Liver (tissue), 9 donors: Measurements from ENCODE around the gene LDLRAD4. TPM values are rescaled to one million over a fixed set of nuclear protein-coding genes. Genes with fewer than 3 reads are reported as not detected.
A peak's percentile ranks its signal among the peaks of the same experiment; 100 is the strongest.

Experiments
- DNase-seq: peaks from one replicate; pipeline ENCODE4 v3.0.0-alpha.2; 2017; ENCODE audit warnings: low spot score
- H3K27ac ChIP-seq, 2 donors: one replicate each; pipeline ENCODE4 v1.7.0; 2013; ENCODE audit warnings: inconsistent platforms in 2 of 2, low read length in 2 of 2, control low read depth in 1 of 2, low read depth in 1 of 2, mild to moderate bottlenecking in 1 of 2
- H3K27me3 ChIP-seq, 4 donors: one replicate each; pipeline versions ENCODE4 v1.6.1 to v1.7.0; 2013; ENCODE audit warnings: low read length in 3 of 4, inconsistent platforms in 1 of 4, mild to moderate bottlenecking in 1 of 4, moderate library complexity in 1 of 4; ENCODE audit not compliant: control insufficient read depth in 4 of 4, insufficient read depth in 4 of 4
- H3K36me3 ChIP-seq, 4 donors: one replicate each; pipeline versions ENCODE4 v1.6.1 to v1.7.0; 2013; ENCODE audit warnings: low read length in 3 of 4, mild to moderate bottlenecking in 3 of 4, low read depth in 1 of 4, moderate library complexity in 1 of 4; ENCODE audit not compliant: control insufficient read depth in 4 of 4, insufficient read depth in 3 of 4
- H3K4me1 ChIP-seq, 4 donors: one replicate each; pipeline versions ENCODE4 v1.6.1 to v1.7.0; 2013; ENCODE audit warnings: low read length in 3 of 4, mild to moderate bottlenecking in 3 of 4, moderate library complexity in 1 of 4; ENCODE audit not compliant: control insufficient read depth in 4 of 4, insufficient read depth in 4 of 4
- H3K4me3 ChIP-seq, 3 donors: one replicate each; pipeline versions ENCODE4 v1.6.1 to v1.7.0; 2013; ENCODE audit warnings: low read length in 3 of 3, control low read depth in 1 of 3, low read depth in 1 of 3, mild to moderate bottlenecking in 1 of 3
- H3K9ac ChIP-seq, 2 donors: one replicate each; pipeline ENCODE4 v1.7.0; 2013; ENCODE audit warnings: low read length in 2 of 2, mild to moderate bottlenecking in 2 of 2, moderate library complexity in 2 of 2, control low read depth in 1 of 2, low read depth in 1 of 2
- H3K9me3 ChIP-seq, 4 donors: one replicate each; pipeline versions ENCODE4 v1.6.1 to v1.7.0; 2013; ENCODE audit warnings: low read length in 3 of 4; ENCODE audit not compliant: control insufficient read depth in 4 of 4
- EGR1 ChIP-seq, 2 donors: IDR thresholded peaks; 2 replicates each; pipeline ENCODE4 v1.6.1; 2016 to 2018; ENCODE audit warnings: antibody characterized with exemption in 2 of 2, low read depth in 2 of 2
- FOXA1 ChIP-seq: IDR thresholded peaks from 2 replicates; pipeline ENCODE4 v1.6.1; 2016; ENCODE audit warnings: antibody characterized with exemption
- FOXA2 ChIP-seq: IDR thresholded peaks from 2 replicates; pipeline ENCODE4 v1.6.1; 2016; ENCODE audit warnings: antibody characterized with exemption
- GABPA ChIP-seq, 2 donors: IDR thresholded peaks in 1 of 2; conservative IDR thresholded peaks in 1 of 2; 2 replicates each; pipeline ENCODE4 v1.6.1; 2016; ENCODE audit warnings: antibody characterized with exemption in 2 of 2, mild to moderate bottlenecking in 1 of 2, moderate library complexity in 1 of 2
- HNF4A ChIP-seq, 2 donors: conservative IDR thresholded peaks; 2 replicates each; pipeline ENCODE4 v1.6.1; 2016; ENCODE audit warnings: antibody characterized with exemption in 2 of 2, mild to moderate bottlenecking in 2 of 2
- HNF4G ChIP-seq: IDR thresholded peaks from 2 replicates; pipeline ENCODE4 v1.6.1; 2016; ENCODE audit warnings: antibody characterized with exemption
- JUND ChIP-seq, 2 donors: IDR thresholded peaks; 2 replicates each; pipeline ENCODE4 v1.6.1; 2016; ENCODE audit warnings: antibody characterized with exemption in 2 of 2
- MAX ChIP-seq: IDR thresholded peaks from 2 replicates; pipeline ENCODE4 v1.6.1; 2016; ENCODE audit warnings: antibody characterized with exemption
- NR2F2 ChIP-seq: IDR thresholded peaks from 2 replicates; pipeline ENCODE4 v1.6.1; 2016; ENCODE audit warnings: antibody characterized with exemption
- RAD21 ChIP-seq, 2 donors: IDR thresholded peaks; 2 replicates each; pipeline ENCODE4 v1.6.1; 2016; ENCODE audit warnings: antibody characterized with exemption in 2 of 2, mild to moderate bottlenecking in 2 of 2
- REST ChIP-seq: IDR thresholded peaks from 2 replicates; pipeline ENCODE4 v1.6.1; 2016; ENCODE audit warnings: antibody characterized with exemption, mild to moderate bottlenecking
- RXRA ChIP-seq, 2 donors: IDR thresholded peaks; 2 replicates each; pipeline ENCODE4 v1.6.1; 2017 to 2018; ENCODE audit warnings: antibody characterized with exemption in 2 of 2, mild to moderate bottlenecking in 1 of 2
- SP1 ChIP-seq: IDR thresholded peaks from 2 replicates; pipeline ENCODE4 v1.6.1; 2018; ENCODE audit warnings: antibody characterized with exemption, mild to moderate bottlenecking
- TAF1 ChIP-seq: conservative IDR thresholded peaks from 2 replicates; pipeline ENCODE4 v1.6.1; 2016; ENCODE audit warnings: antibody characterized with exemption, mild to moderate bottlenecking
- YY1 ChIP-seq: IDR thresholded peaks from 2 replicates; pipeline ENCODE4 v1.6.1; 2016; ENCODE audit warnings: antibody characterized with exemption, mild to moderate bottlenecking
- ZBTB33 ChIP-seq: IDR thresholded peaks from 2 replicates; pipeline ENCODE4 v1.6.1; 2016; ENCODE audit warnings: antibody characterized with exemption
- WGBS: extraction: QIAGEN DNeasy Blood & Tissue Kit; methylation state at CpG from one replicate; pipeline ENCODE4 v1.1.7; 2013; 5-methylcytosine and 5-hydroxymethylcytosine counted together
- polyA plus RNA-seq, 2 donors: library from polyadenylated mRNA; stranded (reverse) in 1 of 2; unstranded in 1 of 2; fragments of 200-250 nt in 1 of 2; fragments of >200 nt in 1 of 2; fragmentation: Nextera tagmentation in 1 of 2; extraction: Ambion mirVana in 1 of 2; gene quantifications; one replicate each; pipeline versions ENCODE4 v1.2.1 to v1.2.3, GENCODE V29; 2013 to 2015
- total RNA-seq, 2 donors: library from RNA; depleted of rRNA; stranded (reverse); fragments of >200 nt; gene quantifications; one replicate each; pipeline ENCODE4 v1.2.3, GENCODE V29; 2014
- TF ChIP-seq, protein P1 (sequence below): fragments of 150-350 bp; IDR thresholded peaks from 2 replicates; pipeline ENCODE4 v1.5.1; 2017; ENCODE audit warnings: improper control_type of control experiment, low read depth, low read length; ENCODE audit not compliant: missing input control
- TF ChIP-seq, protein P2 (sequence below): IDR thresholded peaks from 2 replicates; pipeline ENCODE4 v1.6.1; 2016; ENCODE audit warnings: antibody characterized with exemption
- donor health status: healthy.
- donor health status: healthy.
- donor health status: healthy.
- donor health status: healthy.
- donor health status: healthy.

LDLRAD4 gene
- total and polyA plus RNA-seq, 4 donors: 4.8 to 41.7 (median 12.7) TPM

DNA sequence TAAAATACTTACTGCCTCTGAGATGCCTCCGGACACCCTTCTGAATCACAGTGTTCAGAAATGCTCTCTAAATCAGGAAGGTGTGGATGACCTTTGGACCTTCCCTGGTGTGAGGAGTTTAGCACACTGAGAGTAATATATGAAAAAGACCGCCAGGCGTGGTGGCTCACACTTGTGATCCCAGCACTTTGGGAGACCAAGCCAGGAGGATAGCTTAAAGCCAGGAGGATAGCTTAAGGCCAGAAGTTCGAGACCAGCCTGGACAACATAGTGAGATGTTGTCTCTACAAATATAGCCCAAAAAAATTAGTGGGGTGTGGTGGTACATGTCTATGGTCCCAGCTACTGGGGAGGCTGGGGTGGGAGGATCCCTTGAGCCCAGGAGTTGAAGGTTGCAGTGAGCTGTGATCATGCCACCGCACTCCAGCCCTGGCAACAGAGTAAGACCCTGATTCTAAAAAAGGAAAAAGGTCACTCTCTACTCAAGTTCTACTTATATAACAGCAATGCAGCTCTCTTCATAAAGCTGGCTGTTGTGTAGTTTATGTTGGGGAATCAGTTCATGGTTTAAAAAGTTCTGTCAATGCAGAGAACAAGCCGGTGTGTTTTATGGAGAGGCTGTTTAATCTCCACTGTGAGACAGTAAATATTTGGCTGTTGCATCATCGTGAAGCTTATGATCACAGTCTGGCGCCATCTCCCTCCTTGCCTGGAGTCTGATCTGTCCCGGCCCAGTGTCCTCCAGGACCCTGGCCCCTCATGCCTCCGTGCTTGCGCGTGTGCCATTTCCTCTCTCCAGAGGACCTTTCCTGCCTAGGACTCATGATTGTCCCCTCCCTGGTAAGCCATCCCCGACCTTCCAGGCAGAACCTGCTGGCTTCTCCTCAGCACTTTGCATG, 323.3 kb downstream of the LDLRAD4 start:
- no peaks in the 10 kb centered on the region for H3K36me3 ChIP-seq
- WGBS: 37% methylated on average over 13 of the region's 13 CpGs
- no peak overlapping the region for H3K9ac ChIP-seq
- H3K4me1 ChIP-seq: peaks cover 9 to 63% (median 55%) of the 10 kb centered on the region in 4 donors
- DNase-seq: peak; percentile 42
- no peaks in the 10 kb centered on the region for H3K9me3 ChIP-seq
- peak overlapping the region; percentile 26 to 82 for H3K27ac ChIP-seq
- H3K4me3 ChIP-seq: no peak overlapping the region
- no peaks in the 10 kb centered on the region for H3K27me3 ChIP-seq
- peak; percentile 24 for TF ChIP-seq REST
- TF ChIP-seq HNF4A (conservative IDR thresholded peaks at IDR 0.05): peak; percentile 59 to 60
- TF ChIP-seq SP1: no peak
- TF ChIP-seq RXRA (IDR thresholded peaks at IDR 0.05): peak; percentile 47 to 76
- peak in 1 of 2 donors; percentile 55 for TF ChIP-seq RAD21 (IDR thresholded peaks at IDR 0.05)
- TF ChIP-seq FOXA1: peak; percentile 27
- no peak for TF ChIP-seq GABPA (IDR thresholded peaks at IDR 0.05 in 1 of 2, conservative IDR thresholded peaks at IDR 0.05 in 1 of 2)
- no peak for TF ChIP-seq ZBTB33
- TF ChIP-seq HNF4G: no peak
- TF ChIP-seq, protein P1, sequence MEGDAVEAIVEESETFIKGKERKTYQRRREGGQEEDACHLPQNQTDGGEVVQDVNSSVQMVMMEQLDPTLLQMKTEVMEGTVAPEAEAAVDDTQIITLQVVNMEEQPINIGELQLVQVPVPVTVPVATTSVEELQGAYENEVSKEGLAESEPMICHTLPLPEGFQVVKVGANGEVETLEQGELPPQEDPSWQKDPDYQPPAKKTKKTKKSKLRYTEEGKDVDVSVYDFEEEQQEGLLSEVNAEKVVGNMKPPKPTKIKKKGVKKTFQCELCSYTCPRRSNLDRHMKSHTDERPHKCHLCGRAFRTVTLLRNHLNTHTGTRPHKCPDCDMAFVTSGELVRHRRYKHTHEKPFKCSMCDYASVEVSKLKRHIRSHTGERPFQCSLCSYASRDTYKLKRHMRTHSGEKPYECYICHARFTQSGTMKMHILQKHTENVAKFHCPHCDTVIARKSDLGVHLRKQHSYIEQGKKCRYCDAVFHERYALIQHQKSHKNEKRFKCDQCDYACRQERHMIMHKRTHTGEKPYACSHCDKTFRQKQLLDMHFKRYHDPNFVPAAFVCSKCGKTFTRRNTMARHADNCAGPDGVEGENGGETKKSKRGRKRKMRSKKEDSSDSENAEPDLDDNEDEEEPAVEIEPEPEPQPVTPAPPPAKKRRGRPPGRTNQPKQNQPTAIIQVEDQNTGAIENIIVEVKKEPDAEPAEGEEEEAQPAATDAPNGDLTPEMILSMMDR: no peak
- peak; percentile 46 for TF ChIP-seq FOXA2
- TF ChIP-seq MAX: no peak
- peak in 1 of 2 donors; percentile 46 for TF ChIP-seq JUND (IDR thresholded peaks at IDR 0.05)
- TF ChIP-seq EGR1 (IDR thresholded peaks at IDR 0.05; ENCODE audit: low read depth in 2 of 2): no peak
- peak; percentile 55 for TF ChIP-seq YY1
- TF ChIP-seq NR2F2: no peak
- TF ChIP-seq, protein P2, sequence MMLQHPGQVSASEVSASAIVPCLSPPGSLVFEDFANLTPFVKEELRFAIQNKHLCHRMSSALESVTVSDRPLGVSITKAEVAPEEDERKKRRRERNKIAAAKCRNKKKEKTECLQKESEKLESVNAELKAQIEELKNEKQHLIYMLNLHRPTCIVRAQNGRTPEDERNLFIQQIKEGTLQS: peak; percentile 85
- TF ChIP-seq TAF1: no peak
